H1 (cell line): ENCODE measurements around the gene PRKCA. TPM values are rescaled to one million over a fixed set of nuclear protein-coding genes. Genes with fewer than 3 reads are reported as not detected.

Experiments
- EGR1 ChIP-seq: IDR thresholded peaks from 2 replicates; pipeline ENCODE4 v1.6.1; 2011; ENCODE audit warnings: low read depth, low read length, borderline replicate concordance
- SAP30 ChIP-seq: fragments of 300-600 bp; sonication (generic); IDR thresholded peaks from 2 replicates; pipeline ENCODE4 v1.7.1; 2012; ENCODE audit warnings: low read length, moderate library complexity, mild to moderate bottlenecking, inconsistent platforms; ENCODE audit not compliant: insufficient read depth, insufficient replicate concordance
- TBP ChIP-seq: IDR thresholded peaks from 2 replicates; pipeline ENCODE4 v1.6.1; 2011; ENCODE audit warnings: low read depth, low read length, improper control_type of control experiment
- polyA plus RNA-seq, 7 experiments: library from polyadenylated mRNA; depleted of rRNA in 3 of 7; stranded (reverse) in 5 of 7; unstranded in 2 of 7; fragments of >200 nt in 5 of 7; fragments of 200-250 nt in 2 of 7; gene quantifications; 1 replicate in 5 of 7; 2 replicates in 1 of 7; 4 replicates in 1 of 7; pipeline versions ENCODE4 v1.2.1 to v1.2.3, GENCODE V29; 2011 to 2013; ENCODE audit warnings: missing spikeins in 2 of 7, mixed read lengths in 2 of 7
- total RNA-seq: library from RNA; stranded (reverse); fragmentation: NEBNext Ultra II Directional; extraction: Animal tissue kit (Norgen Biotek cat#: 25700); gene quantifications from 2 replicates; pipeline ENCODE4 v1.2.1, GENCODE V29; 2021

PRKCA gene
- total and polyA plus RNA-seq, 2 of the 8 experiments (the other 6 are each of a cell fraction or from before 2014, with no cell fraction given): 5.8 to 17.8 TPM

- TF ChIP-seq EGR1 (no peak), SAP30 (no peak), TBP (no peak)
Observed at GRCh38 chr17:66355510-66355909, 53.1 kb downstream of the PRKCA start (continued).
